NCI-H2171 (cell line): ENCODE data around the gene MSANTD2.
"Not testable (repeated sequence)": the region's sequence is repeated elsewhere in the genome, so short reads cannot be mapped to it uniquely, and the experiment has no call there.

Experiments
- DNase-seq: peaks from one replicate; lab custom pipeline; 2025; lab: John Stamatoyannopoulos, UW

MSANTD2 gene

DNA sequence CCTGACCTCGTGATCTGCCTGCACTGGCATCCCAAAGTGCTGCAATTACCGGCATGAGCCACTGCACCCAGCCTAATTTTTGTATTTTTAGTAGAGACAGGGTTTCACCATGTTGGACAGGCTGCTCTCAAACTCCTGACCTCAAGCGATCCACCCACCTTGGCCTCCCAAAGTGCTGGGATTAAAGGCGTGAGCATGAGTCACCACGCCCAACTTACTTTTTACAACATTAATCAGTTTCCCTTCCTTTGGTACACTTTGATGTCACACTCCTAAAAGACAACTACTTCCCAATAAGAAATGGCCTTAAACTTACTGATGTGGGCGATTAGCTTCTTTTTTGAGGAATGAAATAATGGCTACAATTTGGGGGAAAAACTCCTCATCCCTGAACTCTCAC lies 29.2 kb downstream of the MSANTD2 start:
- not testable (repeated sequence) for DNase-seq

DNA sequence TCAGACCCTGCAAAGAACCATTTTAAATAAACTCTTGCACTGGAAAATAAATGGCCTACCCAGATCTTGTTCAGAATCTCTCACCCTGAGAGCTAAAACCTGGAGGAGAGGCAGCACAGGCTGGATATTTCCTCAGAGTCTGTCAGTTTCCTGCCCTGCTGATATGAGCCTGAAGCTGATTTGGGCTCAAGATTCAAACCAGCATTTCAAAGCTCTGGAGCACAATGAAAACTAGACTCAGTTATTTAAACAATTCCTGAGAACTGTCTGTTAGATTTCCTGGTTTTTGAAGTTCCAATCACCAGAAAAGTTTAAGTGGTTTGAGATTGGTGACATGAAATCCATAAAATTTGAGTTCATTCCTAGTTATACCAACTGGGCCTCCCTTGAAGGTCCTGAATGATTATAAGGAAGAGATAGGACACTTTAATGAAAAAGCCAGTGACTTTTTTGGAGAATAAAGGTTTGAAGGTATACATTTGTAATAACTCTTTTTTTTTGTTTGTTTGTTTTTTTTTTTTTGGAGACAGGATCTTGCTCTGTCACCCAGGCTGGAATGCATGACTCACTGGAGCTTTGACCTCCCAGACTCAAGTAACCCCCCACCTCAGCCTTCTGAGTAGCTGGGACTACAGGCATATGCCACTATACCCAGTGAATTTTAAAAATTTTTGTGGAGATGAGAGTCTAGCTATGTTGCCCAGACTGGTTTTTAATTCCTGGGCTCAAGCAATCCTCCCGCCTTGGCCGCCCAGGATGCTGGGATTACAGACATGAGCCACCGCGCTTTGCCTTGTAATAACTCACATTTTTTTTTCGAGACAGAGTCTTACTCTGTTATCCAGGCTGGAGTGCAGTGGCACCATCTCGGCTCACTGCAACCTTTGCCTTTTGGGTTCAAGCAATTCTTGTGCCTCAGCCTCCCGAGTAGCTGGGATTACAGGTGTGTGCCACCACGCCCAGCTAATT lies 30.1 kb downstream of the MSANTD2 start:
- no peak for DNase-seq

DNA sequence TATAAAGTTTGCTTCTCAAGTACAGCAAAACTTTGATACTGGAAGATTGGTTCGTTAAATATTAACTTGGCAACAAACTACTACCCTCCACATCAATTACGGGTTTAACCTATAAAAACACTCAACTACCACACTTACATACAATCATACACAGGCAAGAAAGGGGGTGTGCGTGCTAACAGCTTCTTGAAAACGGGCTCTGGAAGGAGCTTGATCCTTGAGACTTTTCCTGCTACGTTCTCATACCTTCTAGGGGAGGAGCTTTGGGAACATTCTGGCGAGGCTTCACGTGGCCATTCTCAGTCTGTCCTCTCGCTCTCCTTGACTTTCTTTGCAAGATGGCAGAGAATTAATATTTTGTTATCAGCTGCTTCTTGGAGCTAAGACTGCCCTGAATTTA lies 31.3 kb downstream of the MSANTD2 start:
- DNase-seq, result no peak

- no peak for DNase-seq
Observed at GRCh38 chr11:124766156-124766555, 34.0 kb downstream of the MSANTD2 start.

DNA sequence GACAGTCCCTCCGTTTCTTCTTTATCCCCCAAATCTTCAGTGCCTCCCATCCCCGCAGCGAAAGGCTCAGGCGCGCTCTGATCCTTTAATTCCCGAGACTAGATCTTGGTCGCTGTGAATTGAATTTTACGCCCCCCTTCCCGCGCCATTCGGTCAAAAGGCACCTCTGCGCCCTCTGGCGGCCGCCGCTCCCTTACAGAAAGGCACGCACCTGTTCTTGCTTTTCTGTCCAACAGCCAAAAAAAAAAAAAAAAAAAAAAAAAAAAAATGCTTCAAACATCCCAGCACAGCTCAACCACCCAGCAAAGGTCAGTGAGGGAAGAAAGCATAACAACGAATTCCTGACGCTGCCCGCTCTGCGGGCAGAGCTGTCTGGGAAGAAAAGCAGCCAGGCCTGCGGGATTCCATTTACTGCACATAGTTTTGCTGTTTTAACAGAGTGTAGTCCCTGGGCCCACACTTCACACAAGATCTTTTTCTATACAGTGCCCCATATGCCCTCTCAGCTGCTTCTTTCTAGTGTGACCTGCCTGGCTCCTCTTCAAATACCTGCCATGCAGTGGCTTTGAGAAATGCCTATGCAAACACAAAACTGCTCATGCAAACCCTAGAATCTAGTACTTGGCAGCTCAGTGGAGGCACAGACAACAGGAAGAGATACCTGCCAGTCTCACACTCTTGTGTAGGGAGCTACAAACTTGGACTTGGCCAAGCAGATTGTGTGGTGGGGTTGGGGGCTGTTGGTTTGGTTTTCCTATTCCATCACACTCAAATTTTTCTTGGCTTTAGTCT lies 36.9 kb downstream of the MSANTD2 start:
- peak; percentile 57 for DNase-seq

- no peak for DNase-seq
Observed at GRCh38 chr11:124762624-124763155, 37.5 kb downstream of the MSANTD2 start.

GRCh38 chr11:124762105-124762623 lies 38.0 kb downstream of the MSANTD2 start, which contains the start of gene ESAM:
Gene ESAM (minus strand): TSS chr11:124762290. CDS start chr11:124762154, 136 bp downstream.
- peak; percentile 5 for DNase-seq

- DNase-seq, result no peak
Observed at GRCh38 chr11:124761301-124762104, 38.7 kb downstream of the MSANTD2 start.

DNA sequence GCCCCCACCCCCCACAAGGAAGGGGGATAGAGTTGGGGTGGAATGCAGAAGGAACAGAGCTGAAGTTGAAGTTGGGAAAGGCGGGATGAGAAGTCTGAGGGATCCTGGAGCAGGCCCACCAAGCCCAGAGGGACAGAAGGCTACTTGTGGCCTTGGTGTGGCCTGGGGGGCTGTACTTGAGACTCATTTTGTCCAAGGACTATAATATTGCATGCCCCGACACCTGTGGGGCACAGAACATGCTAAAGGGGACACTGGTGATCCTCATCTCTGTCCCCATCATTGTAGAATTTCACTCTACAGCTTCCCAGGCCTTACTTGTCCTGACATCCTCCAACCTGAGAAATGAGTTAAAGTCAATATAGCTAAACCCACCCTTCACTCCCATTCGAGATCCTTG lies 39.4 kb downstream of the MSANTD2 start:
- DNase-seq, result no peak

GRCh38 chr11:124760205-124760652 lies 40.0 kb downstream of the MSANTD2 start:
- no peak for DNase-seq

GRCh38 chr11:124759266-124760204 lies 40.7 kb downstream of the MSANTD2 start:
- DNase-seq, result no peak

GRCh38 chr11:124758355-124759265 lies 41.6 kb downstream of the MSANTD2 start:
- DNase-seq, result no peak

DNA sequence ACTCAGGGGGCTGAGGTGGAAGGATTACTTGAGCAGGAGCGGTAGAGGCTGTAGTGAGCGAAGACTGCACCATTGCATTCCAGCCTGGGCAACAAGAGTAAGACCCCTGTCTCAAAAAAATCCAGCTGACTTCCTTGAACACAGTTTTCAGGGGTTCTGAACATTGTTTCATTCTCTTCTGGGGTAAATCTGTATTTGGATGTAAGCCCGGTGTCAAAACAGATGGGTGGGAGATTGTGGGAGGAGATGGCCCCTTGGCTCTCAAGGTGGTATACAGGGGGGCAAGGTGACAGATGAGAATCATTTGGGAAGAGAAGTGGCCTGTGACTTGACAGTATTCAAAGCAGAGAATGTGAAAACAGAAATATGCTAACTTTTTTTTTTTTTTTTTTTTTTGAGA lies 42.9 kb downstream of the MSANTD2 start:
- no peak for DNase-seq

DNA sequence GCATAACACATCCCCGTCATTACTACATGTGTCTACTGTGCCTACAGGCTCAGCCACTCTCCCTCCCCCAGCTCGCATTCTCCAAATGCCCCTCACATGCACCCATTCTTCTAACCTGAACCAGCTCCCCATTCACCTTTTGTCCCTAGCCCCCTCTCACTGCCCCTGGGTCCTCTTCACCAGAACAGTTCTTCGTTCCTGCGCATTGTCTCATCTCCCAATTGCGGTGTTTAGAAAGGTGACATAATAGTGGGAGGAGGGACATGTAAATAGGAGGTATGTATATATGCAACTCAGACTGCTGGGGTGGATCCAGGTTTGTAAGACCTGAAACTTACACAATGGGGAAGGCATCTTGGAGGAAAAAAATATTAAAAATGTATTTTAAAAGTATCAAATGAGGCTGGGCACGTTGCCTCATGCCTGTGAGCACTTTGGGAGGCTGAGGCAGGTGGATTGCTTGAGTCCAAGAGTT lies 43.4 kb downstream of the MSANTD2 start:
- no peak for DNase-seq

DNA sequence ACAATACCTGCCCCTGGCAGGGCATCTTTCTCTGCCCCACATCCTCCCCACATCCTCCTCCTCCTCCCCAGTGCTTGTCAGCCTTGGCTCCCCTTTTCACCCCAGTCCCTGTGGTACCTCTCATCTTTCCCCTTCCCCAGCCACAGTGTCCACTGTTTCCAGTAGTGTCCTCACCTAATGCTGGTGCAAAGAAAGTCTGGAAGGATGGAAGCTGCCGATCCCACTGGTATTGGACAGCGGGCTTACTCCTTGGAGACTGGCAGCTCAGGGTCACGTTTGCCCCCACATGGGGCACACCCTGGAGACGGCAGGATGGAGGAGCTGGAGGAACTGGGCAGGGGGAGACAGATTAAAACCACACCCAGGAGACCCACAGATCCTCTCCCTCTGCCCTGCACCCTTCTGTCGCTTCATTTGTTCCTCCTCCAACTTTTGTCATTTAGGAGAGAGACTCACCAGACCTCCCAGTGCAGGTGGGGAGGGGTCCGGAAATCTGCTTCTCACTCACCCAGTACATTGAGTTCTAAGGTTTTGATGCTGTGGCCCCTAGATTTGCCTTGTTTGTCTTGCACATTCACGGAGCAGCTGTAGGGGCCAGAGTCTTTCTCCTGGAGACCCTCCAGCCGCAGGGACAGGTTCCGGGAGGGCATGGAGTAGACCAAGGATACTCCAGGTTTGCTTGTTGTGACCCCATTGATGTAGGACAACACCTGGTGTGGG lies 44.0 kb downstream of the MSANTD2 start:
- no peak for DNase-seq

GRCh38 chr11:124754710-124755109 lies 45.5 kb downstream of the MSANTD2 start:
- DNase-seq, result no peak

- no peak for DNase-seq
Observed at GRCh38 chr11:124754309-124754708, 45.9 kb downstream of the MSANTD2 start.

DNA sequence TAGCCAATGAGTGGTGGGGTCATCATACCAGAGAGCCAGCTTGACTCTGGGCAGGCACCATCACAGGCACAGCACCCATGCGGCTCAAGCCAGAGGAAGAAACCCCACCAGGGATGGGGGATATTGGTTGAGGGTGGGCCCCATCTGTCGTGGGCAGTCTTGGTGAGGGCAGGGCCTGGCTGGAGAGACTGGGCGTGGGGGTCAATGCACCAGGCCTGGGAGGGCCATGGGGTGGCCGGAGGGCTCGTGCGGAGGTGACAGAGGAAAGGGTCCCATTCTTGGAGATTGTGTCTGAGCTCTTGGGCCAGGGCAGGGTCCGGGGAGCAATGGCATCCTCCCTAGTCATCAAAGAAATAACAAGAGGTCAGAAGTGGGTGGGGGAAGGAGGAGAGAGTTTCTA lies 46.6 kb downstream of the MSANTD2 start:
- DNase-seq, result no peak
